GM18951 (cell line): ENCODE data around the gene WNT16.

Experiments
- POLR2A ChIP-seq: IDR thresholded peaks from 4 replicates; pipeline ENCODE4 v1.6.1; 2011; ENCODE audit warnings: mild to moderate bottlenecking; ENCODE audit not compliant: insufficient read length, insufficient read depth; ENCODE audit errors: extremely low read depth
- in situ Hi-C: fragments of 300-500 bp; cut with MboI; formaldehyde crosslinking; loops from one replicate; pipeline ENCODE4 v1.12.0; 2022; ENCODE audit warnings: low sequenced_read_pairs, mixed read lengths, inconsistent platforms; ENCODE audit not compliant: unreplicated experiment

WNT16 gene

GRCh38 chr7:121323515-121324302 lies 5.1 kb upstream of the WNT16 start:
- in situ Hi-C loops, result no loop called here

DNA sequence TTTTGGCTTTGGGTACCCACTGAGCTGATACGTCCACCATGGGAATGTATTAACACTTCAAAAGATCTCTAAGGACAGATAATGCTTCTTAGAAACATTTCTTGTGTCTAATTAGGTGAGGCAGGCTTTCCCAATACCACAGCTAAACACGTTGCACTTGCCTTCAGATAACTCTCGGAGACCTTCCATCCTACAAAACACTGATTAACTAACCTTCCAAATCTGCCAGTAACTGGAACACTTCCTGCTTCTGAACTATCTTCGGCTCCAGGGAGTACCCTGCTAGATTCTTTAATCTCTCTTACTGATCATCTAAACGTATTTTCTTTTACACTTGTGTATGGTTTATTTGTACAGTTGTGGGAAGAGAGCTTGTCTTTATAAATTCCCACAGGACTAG lies 1.1 kb upstream of the WNT16 start:
- no peak for TF ChIP-seq POLR2A
- in situ Hi-C loops, result loop anchor here (25.0 kb wide), 1 partner anchor 190 kb away; no protein-coding TSS in a partner anchor

More at GRCh38 chr7:121323515-121324302, 5.1 kb upstream of the WNT16 start:
- no peak for TF ChIP-seq POLR2A

- no peak for TF ChIP-seq POLR2A
- in situ Hi-C loops, result loop anchor here (25.0 kb wide), 1 partner anchor 192 kb away; no protein-coding TSS in a partner anchor
Measured at GRCh38 chr7:121329191-121330052, 622 bp downstream of the WNT16 start.

- no peak for TF ChIP-seq POLR2A
- in situ Hi-C loops, result loop anchor here (25.0 kb wide), 1 partner anchor 193 kb away; no protein-coding TSS in a partner anchor
Measured at GRCh38 chr7:121330053-121330833, 1.4 kb downstream of the WNT16 start.

DNA sequence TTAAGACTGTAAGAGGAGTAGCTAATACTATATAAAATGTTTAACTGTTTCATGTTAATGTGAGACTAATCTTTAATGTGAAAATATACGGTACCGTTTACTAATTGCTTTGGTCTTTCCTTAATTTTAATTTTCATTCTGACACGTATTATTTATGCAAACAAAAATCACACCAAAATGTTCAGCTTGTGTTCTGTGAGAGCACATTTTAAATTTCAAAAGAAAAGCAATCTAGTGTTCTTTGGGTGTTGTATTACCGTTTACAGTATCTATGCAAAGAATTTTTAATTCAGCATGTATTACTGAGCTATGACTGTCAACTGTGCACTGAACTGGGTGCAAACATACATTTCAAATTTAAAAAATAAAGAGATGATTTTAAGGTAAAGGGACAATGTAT lies 2.2 kb downstream of the WNT16 start:
- TF ChIP-seq POLR2A, result no peak
- in situ Hi-C loops, result loop anchor here (25.0 kb wide), 1 partner anchor 194 kb away; no protein-coding TSS in a partner anchor

GRCh38 chr7:121331574-121331973 lies 2.8 kb downstream of the WNT16 start:
- in situ Hi-C loops, result loop anchor here (25.0 kb wide), 1 partner anchor 194 kb away; no protein-coding TSS in a partner anchor
- no peak for TF ChIP-seq POLR2A

DNA sequence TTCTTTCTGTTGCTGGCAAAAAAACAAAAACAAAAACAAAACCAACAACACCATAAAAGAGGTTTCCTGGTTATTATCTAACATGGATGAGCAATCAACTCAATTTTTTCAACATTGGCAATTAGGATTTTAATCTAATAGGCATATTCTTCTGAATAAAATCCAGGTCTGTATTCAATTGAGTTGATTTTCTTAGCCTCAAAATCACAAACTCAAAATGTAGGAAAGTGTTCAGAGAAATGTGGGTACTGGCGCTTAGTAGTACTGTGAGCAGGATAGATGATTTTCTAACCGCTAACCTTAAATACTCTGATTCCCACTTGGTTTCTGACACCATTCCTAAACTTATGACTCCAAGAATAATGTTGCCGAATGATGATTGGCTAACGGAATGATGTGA lies 5.6 kb downstream of the WNT16 start:
- in situ Hi-C loops, result loop anchor here (25.0 kb wide), 1 partner anchor 197 kb away; no protein-coding TSS in a partner anchor

GRCh38 chr7:121334875-121335648 lies 6.3 kb downstream of the WNT16 start:
- no peak for TF ChIP-seq POLR2A
- in situ Hi-C loops, result loop anchor here (25.0 kb wide), 1 partner anchor 198 kb away; no protein-coding TSS in a partner anchor

More for the DNA sequence above, 5.6 kb downstream of the WNT16 start:
- TF ChIP-seq POLR2A, result no peak

DNA sequence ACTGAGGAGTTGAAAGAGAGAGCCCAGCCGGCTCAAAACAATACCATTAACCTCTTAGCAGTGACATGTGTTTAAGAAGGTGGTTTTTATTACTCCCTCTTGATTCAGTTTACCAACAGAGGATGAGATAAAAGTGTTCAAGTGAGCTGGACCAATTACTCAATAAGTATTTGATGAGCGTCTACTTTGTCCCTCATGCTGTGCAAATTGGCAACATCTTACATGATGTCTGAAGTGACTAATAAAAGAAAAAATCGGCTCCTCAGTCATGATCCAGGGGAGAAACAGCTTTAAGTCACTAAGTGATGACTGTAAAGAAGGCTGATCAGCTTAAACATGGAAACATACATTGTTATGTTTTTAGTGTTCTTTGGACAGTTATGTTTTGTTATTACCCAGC lies 7.8 kb downstream of the WNT16 start:
- in situ Hi-C loops, result loop anchor here (25.0 kb wide), 1 partner anchor 199 kb away; no protein-coding TSS in a partner anchor
- TF ChIP-seq POLR2A, result no peak

DNA sequence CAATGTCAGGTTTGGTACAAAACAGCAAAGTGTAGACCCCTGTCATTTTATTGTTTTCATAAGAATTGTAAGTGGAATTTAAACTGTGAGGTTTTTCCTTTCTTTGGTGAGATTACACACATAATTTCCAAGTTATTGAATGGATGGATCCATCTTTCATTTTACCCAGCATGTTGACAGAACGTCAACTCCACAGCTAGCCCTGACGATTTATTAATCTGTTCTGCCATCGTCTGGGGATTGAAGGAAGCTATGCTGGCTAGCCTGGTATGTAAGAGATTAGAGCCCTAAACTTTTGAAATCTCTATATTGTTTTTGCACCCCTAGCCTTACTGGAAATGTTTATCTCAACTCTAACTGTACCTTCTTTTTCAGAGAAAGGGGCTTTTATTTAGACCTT lies 8.6 kb downstream of the WNT16 start:
- in situ Hi-C loops, result loop anchor here (25.0 kb wide), 1 partner anchor 200 kb away; no protein-coding TSS in a partner anchor
- no peak for TF ChIP-seq POLR2A

- in situ Hi-C loops, result loop anchor here (25.0 kb wide), 1 partner anchor 202 kb away; no protein-coding TSS in a partner anchor
- no peak for TF ChIP-seq POLR2A
Measured at GRCh38 chr7:121339082-121339481, 10.3 kb downstream of the WNT16 start.
